Type B pancreatic cell (in vitro differentiated cells): Measurements from ENCODE around the gene REELD1. TPM values are rescaled to one million over a fixed set of nuclear protein-coding genes. Genes with fewer than 3 reads are reported as not detected.

ENCODE experiments used
- DNase-seq: peaks from one replicate; pipeline ENCODE4 v3.0.0; 2021; ENCODE audit warnings: mixed read lengths; ENCODE audit not compliant: unreplicated experiment; ENCODE audit errors: extremely low spot score
- H3K27ac Mint-ChIP-seq: 2 replicates; pipeline ENCODE4 v1.8.0; 2021; ENCODE audit warnings: mild to moderate bottlenecking, mixed read lengths
- H3K27me3 Mint-ChIP-seq: 2 replicates; pipeline ENCODE4 v1.8.0; 2021; ENCODE audit warnings: mixed read lengths
- H3K36me3 Mint-ChIP-seq: 2 replicates; pipeline ENCODE4 v1.8.0; 2021; ENCODE audit warnings: mixed read lengths
- H3K4me1 Mint-ChIP-seq: one replicate; pipeline ENCODE4 v1.8.0; 2021; ENCODE audit warnings: mixed read lengths; ENCODE audit not compliant: unreplicated experiment
- H3K4me3 Mint-ChIP-seq: 2 replicates; pipeline ENCODE4 v1.8.0; 2021; ENCODE audit warnings: mild to moderate bottlenecking, mixed read lengths
- H3K9me3 Mint-ChIP-seq: 2 replicates; pipeline ENCODE4 v1.8.0; 2021; ENCODE audit warnings: mixed read lengths
- CTCF ChIP-seq: fragments of 200-600 bp; sonication (generic); conservative IDR thresholded peaks from 2 replicates; pipeline ENCODE4 v1.5.0; 2021; ENCODE audit warnings: antibody characterized with exemption, mild to moderate bottlenecking
- total RNA-seq: library from RNA; stranded (reverse); gene quantifications from 2 replicates; pipeline ENCODE4 v1.2.1, GENCODE V29; 2021; ENCODE audit warnings: low replicate concordance

Gene REELD1
- total RNA-seq, 1 donor from 2014 or later, result 0.14 TPM

GRCh38 chr4:146186596-146186995 is 27.7 kb upstream of the REELD1 start:
- Mint-ChIP-seq H3K4me1 (peaks cover 11% of the 10 kb centered on the region), H3K27ac (no peak overlapping the region), H3K27me3 (no peaks in the 10 kb centered on the region), H3K36me3 (peaks cover 34% of the 10 kb centered on the region), H3K4me3 (no peak overlapping the region), H3K9me3 (no peaks in the 10 kb centered on the region)
- no peak for TF ChIP-seq CTCF
- no peak for DNase-seq

GRCh38 chr4:146190456-146190855 is 23.9 kb upstream of the REELD1 start:
- Mint-ChIP-seq H3K27ac (no peak overlapping the region), H3K36me3 (peaks cover 34% of the 10 kb centered on the region), H3K4me1 (peaks cover 13% of the 10 kb centered on the region), H3K9me3 (no peaks in the 10 kb centered on the region), H3K27me3 (no peaks in the 10 kb centered on the region), H3K4me3 (no peak overlapping the region)
- no peak for DNase-seq
- TF ChIP-seq CTCF, result no peak

- Mint-ChIP-seq H3K4me3 (no peak overlapping the region), H3K27me3 (no peaks in the 10 kb centered on the region), H3K4me1 (peaks cover 13% of the 10 kb centered on the region), H3K27ac (no peak overlapping the region), H3K36me3 (peaks cover 28% of the 10 kb centered on the region), H3K9me3 (no peaks in the 10 kb centered on the region)
- peak; percentile 36 for TF ChIP-seq CTCF
- DNase-seq, result no peak
Observed at GRCh38 chr4:146191766-146192458, 22.4 kb upstream of the REELD1 start.

- Mint-ChIP-seq H3K27me3 (peaks cover under 1% of the 10 kb centered on the region), H3K4me3 (no peak overlapping the region), H3K36me3 (peaks cover 22% of the 10 kb centered on the region), H3K27ac (no peak overlapping the region), H3K9me3 (no peaks in the 10 kb centered on the region), H3K4me1 (peaks cover 13% of the 10 kb centered on the region)
- no peak for DNase-seq
- no peak for TF ChIP-seq CTCF
Observed at GRCh38 chr4:146193628-146194027, 20.7 kb upstream of the REELD1 start.

- no peak for DNase-seq
- H3K4me3 Mint-ChIP-seq, result no peak overlapping the region
- TF ChIP-seq CTCF, result no peak
- H3K36me3 Mint-ChIP-seq, result peaks cover 22% of the 10 kb centered on the region
- peaks cover 13% of the 10 kb centered on the region for H3K4me1 Mint-ChIP-seq
- H3K27me3 Mint-ChIP-seq, result peaks cover 3% of the 10 kb centered on the region
- H3K27ac Mint-ChIP-seq, result no peak overlapping the region
- H3K9me3 Mint-ChIP-seq, result no peaks in the 10 kb centered on the region
Observed at GRCh38 chr4:146194212-146194611, 20.1 kb upstream of the REELD1 start.
